Measurements from ENCODE around the gene PGLYRP3.

Gene PGLYRP3

GRCh38 chr1:153260585-153261280 lies 52.0 kb downstream of the PGLYRP3 start:
- no peak for DNase-seq (ENCODE audit: low read depth, low spot score)

GRCh38 chr1:153259387-153259786 lies 53.4 kb downstream of the PGLYRP3 start, which contains the start of gene LORICRIN:
Gene LORICRIN (plus strand): TSS chr1:153259687. CDS start chr1:153260950, 1,263 bp downstream.
- no peak for DNase-seq (ENCODE audit: low read depth, low spot score)

DNA sequence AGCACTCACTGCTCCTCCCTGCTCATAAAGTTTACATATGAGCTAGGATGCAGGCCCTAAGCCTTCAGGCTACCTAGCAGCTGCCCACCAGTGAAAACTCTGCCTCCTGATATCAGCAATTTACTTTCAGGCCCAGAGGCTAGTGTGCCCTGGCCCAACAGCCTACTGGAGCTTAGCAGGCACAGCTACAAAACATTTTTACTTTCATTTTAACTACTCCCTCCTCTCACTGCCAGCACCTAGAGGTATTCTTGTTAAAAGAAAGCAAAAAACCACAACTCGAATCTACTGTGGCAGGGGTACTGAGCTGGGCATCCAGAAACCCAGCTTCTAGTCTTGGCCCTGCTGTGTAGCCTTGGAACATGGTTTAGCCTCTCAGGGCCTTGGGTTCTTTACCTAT lies 59.1 kb downstream of the PGLYRP3 start:
- DNase-seq (ENCODE audit: low read depth, low spot score) = no peak

DNA sequence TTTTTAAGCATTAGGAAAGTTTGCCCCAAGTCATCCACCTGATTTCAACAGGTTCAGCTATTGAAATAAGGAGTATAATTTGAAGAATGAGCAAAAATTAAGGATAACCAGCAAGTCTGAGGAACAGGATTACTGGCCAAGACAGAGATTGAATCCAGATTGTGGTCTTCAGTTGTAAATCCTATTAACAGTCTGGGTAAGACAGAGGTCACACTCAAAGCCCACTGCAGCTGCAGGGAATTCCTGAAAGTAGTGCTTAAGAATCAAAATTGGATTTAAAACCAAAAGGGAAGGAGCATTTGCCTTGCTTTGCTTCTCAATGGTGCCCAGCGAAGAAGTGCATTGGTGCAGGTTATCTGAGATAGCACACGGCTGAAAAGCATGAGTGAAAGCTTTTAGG lies 59.7 kb downstream of the PGLYRP3 start:
- DNase-seq (ENCODE audit: low read depth, low spot score) = no peak

DNA sequence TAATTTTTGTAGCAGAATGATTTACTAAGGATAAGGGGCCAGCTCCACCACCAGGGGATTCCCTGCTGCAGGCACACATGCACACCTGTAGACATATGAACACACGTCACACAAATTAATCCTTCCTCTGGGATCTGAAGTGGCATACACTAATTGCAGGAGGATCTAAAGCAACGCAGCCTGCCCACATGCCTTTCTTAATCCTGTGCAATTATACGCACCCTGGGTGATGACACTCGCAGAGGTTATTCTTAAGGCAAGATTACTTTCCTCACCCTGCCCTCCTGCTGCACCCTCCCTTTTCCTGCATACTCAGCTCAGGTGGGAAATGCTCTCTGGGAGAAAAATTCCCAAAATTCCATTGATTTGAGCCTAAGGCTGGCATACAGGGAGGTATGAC lies 60.8 kb downstream of the PGLYRP3 start:
- no peak for DNase-seq (ENCODE audit: low read depth, low spot score)

- DNase-seq (ENCODE audit: low read depth, low spot score) = no peak
These were observed 61.2 kb downstream of the PGLYRP3 start for GRCh38 chr1:153251562-153251961.

- no peak for DNase-seq (ENCODE audit: low read depth, low spot score)
These were observed 61.7 kb downstream of the PGLYRP3 start for GRCh38 chr1:153251087-153251486.

GRCh38 chr1:153250166-153250565 lies 62.6 kb downstream of the PGLYRP3 start:
- DNase-seq (ENCODE audit: low read depth, low spot score) = no peak

DNA sequence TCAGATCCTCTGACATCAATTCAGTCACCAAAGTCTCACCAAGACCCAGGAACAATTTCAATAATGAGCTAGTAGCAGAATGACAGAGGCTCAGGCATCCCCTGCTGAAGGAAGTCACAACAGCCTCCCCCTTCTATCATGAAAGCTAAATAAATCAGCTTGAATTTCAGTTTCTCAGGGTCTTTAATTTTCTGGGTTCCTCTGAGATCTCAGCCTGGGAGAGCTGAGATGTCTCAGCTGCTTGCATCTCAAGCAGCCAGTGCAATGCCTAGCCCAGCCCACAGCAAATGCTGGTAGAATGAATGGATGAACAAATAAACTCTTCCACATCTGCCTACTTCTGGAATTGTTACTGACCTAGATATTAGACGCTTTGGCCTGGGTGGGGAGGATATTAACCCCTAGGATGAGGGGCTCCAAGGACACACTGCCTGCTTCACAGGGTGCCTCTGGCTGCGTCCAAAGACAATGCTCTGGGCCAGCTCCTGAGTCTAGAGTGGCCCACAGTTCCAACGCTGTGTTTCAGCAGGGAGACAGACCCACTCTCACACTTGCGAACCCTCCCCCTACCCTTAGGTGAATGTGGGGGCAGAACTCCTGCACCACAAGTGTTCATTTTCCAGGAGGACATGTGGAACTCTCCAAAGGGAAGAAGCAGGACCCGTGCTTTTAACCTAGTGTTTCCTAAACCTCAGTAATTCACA lies 64.4 kb downstream of the PGLYRP3 start:
- no peak for DNase-seq (ENCODE audit: low read depth, low spot score)
